NB4 (cell line): ENCODE measurements around the gene ADAMTS6.
"Not testable (repeated sequence)": the region's sequence is repeated elsewhere in the genome, so short reads cannot be mapped to it uniquely, and the experiment has no call there.

Experiments
- DNase-seq: peaks from one replicate; pipeline ENCODE4 v3.0.0; 2010; ENCODE audit warnings: low read depth
- H3K4me3 ChIP-seq: one replicate; pipeline ENCODE4 v1.5.1; 2011; ENCODE audit warnings: mild to moderate bottlenecking, low read depth, low read length, moderate library complexity
- MAX ChIP-seq: IDR thresholded peaks from 2 replicates; pipeline ENCODE4 v1.6.1; 2011; ENCODE audit warnings: low read depth, low read length
- MYC ChIP-seq: IDR thresholded peaks from 2 replicates; pipeline ENCODE4 v1.6.1; 2011; ENCODE audit warnings: low read depth, low read length
- POLR2A ChIP-seq: IDR thresholded peaks from 2 replicates; pipeline ENCODE4 v1.6.1; 2011; ENCODE audit warnings: mild to moderate bottlenecking; ENCODE audit not compliant: insufficient read length; ENCODE audit errors: extremely low read depth
- TF ChIP-seq, protein P1 (sequence below): IDR thresholded peaks from one replicate; pipeline ENCODE4 v1.5.1; 2012; ENCODE audit warnings: low read depth, low read length

ADAMTS6 gene

GRCh38 chr5:65506961-65507360 lies 25.2 kb upstream of the ADAMTS6 start:
- DNase-seq, result no peak
- H3K4me3 ChIP-seq, result no peak overlapping the region
- TF ChIP-seq MYC, result no peak
- no peak for TF ChIP-seq MAX
- TF ChIP-seq, protein P1, sequence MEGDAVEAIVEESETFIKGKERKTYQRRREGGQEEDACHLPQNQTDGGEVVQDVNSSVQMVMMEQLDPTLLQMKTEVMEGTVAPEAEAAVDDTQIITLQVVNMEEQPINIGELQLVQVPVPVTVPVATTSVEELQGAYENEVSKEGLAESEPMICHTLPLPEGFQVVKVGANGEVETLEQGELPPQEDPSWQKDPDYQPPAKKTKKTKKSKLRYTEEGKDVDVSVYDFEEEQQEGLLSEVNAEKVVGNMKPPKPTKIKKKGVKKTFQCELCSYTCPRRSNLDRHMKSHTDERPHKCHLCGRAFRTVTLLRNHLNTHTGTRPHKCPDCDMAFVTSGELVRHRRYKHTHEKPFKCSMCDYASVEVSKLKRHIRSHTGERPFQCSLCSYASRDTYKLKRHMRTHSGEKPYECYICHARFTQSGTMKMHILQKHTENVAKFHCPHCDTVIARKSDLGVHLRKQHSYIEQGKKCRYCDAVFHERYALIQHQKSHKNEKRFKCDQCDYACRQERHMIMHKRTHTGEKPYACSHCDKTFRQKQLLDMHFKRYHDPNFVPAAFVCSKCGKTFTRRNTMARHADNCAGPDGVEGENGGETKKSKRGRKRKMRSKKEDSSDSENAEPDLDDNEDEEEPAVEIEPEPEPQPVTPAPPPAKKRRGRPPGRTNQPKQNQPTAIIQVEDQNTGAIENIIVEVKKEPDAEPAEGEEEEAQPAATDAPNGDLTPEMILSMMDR, result no peak
- no peak for TF ChIP-seq POLR2A

- no peak for DNase-seq
- TF ChIP-seq MAX, result no peak
- TF ChIP-seq, protein P1, result no peak
- TF ChIP-seq MYC, result no peak
- no peak for TF ChIP-seq POLR2A
- no peak overlapping the region for H3K4me3 ChIP-seq
Observed at GRCh38 chr5:65489119-65489518, 7.4 kb upstream of the ADAMTS6 start.

GRCh38 chr5:65488038-65488687 lies 6.4 kb upstream of the ADAMTS6 start:
- H3K4me3 ChIP-seq, DNase-seq: not testable (repeated sequence)

DNA sequence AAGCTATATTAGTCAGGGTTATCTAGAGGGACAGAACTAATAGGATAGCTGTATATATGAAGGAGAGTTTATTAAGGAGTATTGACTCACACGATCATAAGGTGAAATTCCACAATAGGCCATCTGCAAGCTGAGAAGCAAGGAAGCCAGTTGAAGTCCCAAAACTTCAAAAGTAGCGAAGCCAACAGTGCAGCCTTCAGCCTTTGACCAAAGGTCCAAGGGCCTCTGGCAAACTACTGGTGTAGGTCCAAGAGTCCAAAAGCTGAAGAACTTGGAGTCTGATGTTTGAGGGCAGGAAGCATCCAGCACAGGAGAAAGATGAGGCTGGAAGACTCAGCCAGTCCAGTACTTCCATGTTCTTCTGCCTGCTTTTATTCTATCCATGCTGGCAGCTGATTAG lies 5.1 kb upstream of the ADAMTS6 start:
- not testable (repeated sequence) for H3K4me3 ChIP-seq

GRCh38 chr5:65485405-65485804 lies 3.7 kb upstream of the ADAMTS6 start:
- DNase-seq, result no peak
- no peak overlapping the region for H3K4me3 ChIP-seq
- TF ChIP-seq MAX (no peak), POLR2A (no peak), MYC (no peak)
- TF ChIP-seq, protein P1, result no peak

More for the DNA sequence above, 5.1 kb upstream of the ADAMTS6 start:
- DNase-seq, result not testable (repeated sequence)

- TF ChIP-seq POLR2A (no peak), MAX (no peak), MYC (no peak)
- TF ChIP-seq, protein P1, result peak; percentile 9
- peak overlapping the region; percentile 89 for H3K4me3 ChIP-seq
- peak; percentile 61 for DNase-seq
Observed at GRCh38 chr5:65483546-65484346, 2.0 kb upstream of the ADAMTS6 start.
